Sigmoid colon (tissue), 4 donors: Measurements from ENCODE around the gene GPR157.

ENCODE experiments used
- CTCF ChIP-seq, 4 experiments: fragments of 450-650 bp in 3 of 4; fragments of 200-600 bp in 1 of 4; IDR thresholded peaks; one replicate each; pipeline ENCODE4 v1.5.1; 2016 to 2019; ENCODE audit warnings: antibody characterized with exemption in 4 of 4, mild to moderate bottlenecking in 3 of 4, moderate library complexity in 2 of 4
- EP300 ChIP-seq, 4 donors: sonication (generic); formaldehyde crosslinking; IDR thresholded peaks; one replicate each; pipeline ENCODE4 v1.6.1; 2017; ENCODE audit warnings: antibody characterized with exemption in 4 of 4
- POLR2A ChIP-seq, 2 donors: fragments of 450-650 bp; IDR thresholded peaks; one replicate each; pipeline ENCODE4 v1.6.1; 2016; ENCODE audit warnings: antibody characterized with exemption in 2 of 2, mild to moderate bottlenecking in 2 of 2, moderate library complexity in 2 of 2
- POLR2AphosphoS5 ChIP-seq, 4 donors: sonication (generic); formaldehyde crosslinking; IDR thresholded peaks; one replicate each; pipeline ENCODE4 v1.6.1; 2017; ENCODE audit warnings: antibody characterized with exemption in 4 of 4

- no peak for TF ChIP-seq CTCF (IDR thresholded peaks at IDR 0.05)
- no peak for TF ChIP-seq EP300 (IDR thresholded peaks at IDR 0.05)
- TF ChIP-seq POLR2A (IDR thresholded peaks at IDR 0.05), result no peak
- no peak for TF ChIP-seq POLR2AphosphoS5 (IDR thresholded peaks at IDR 0.05)
Observed at GRCh38 chr1:9051379-9051778, 77.5 kb downstream of the GPR157 start.
